ENCODE results near the gene DUXA. TPM values are rescaled to one million over a fixed set of nuclear protein-coding genes. Genes with fewer than 3 reads are reported as not detected.
"Not testable (repeated sequence)": the region's sequence is repeated elsewhere in the genome, so short reads cannot be mapped to it uniquely, and the experiment has no call there.

The DUXA gene
- total RNA-seq, 4 donors from 2014 or later: not detected

GRCh38 chr19:57135797-57136196 lies 31.5 kb downstream of the DUXA start:
- H3K27me3 ChIP-seq: no peaks in the 10 kb centered on the region
- no peak overlapping the region for H3K27ac ChIP-seq
- H3K9me3 ChIP-seq: no peaks in the 10 kb centered on the region
- ATAC-seq: no peak
- TF ChIP-seq POLR2A (IDR thresholded peaks at IDR 0.05): no peak
- H3K4me3 ChIP-seq: no peak overlapping the region
- in situ Hi-C loops (cut with MboI; ENCODE audit: low sequenced_read_pairs in 4 of 4): no loop called here
- no peaks in the 10 kb centered on the region for H3K36me3 ChIP-seq
- DNase-seq: no peak
- no peaks in the 10 kb centered on the region for H3K4me1 ChIP-seq
- intact Hi-C loops (cut with DNase I; ENCODE audit: low total_unique reads): no loop called here

- ATAC-seq; in situ Hi-C loops (cut with MboI; ENCODE audit: low sequenced_read_pairs in 4 of 4); H3K27ac ChIP-seq; H3K36me3 ChIP-seq; H3K27me3 ChIP-seq; H3K4me1 ChIP-seq; intact Hi-C loops (cut with DNase I; ENCODE audit: low total_unique reads); DNase-seq; H3K4me3 ChIP-seq; H3K9me3 ChIP-seq: not testable (repeated sequence)
Observed at GRCh38 chr19:57127403-57127802, 39.9 kb downstream of the DUXA start.

GRCh38 chr19:57123882-57124281 lies 43.4 kb downstream of the DUXA start:
- ATAC-seq (no peak), DNase-seq (no peak)
- intact Hi-C loops (cut with DNase I; ENCODE audit: low total_unique reads): no loop called here
- TF ChIP-seq CTCF (IDR thresholded peaks at IDR 0.05 in 4 of 5, conservative IDR thresholded peaks at IDR 0.05 in 1 of 5): no peak
- no peak for TF ChIP-seq POLR2A (IDR thresholded peaks at IDR 0.05)
- Histone ChIP-seq H3K9me3 (peaks cover 0 to under 1% (median 0%) of the 10 kb centered on the region in 3 donors), H3K27ac (no peak overlapping the region), H3K4me3 (no peak overlapping the region), H3K27me3 (no peaks in the 10 kb centered on the region), H3K4me1 (no peaks in the 10 kb centered on the region), H3K36me3 (no peaks in the 10 kb centered on the region)
- in situ Hi-C loops (cut with MboI; ENCODE audit: low sequenced_read_pairs in 4 of 4): no loop called here

GRCh38 chr19:57118848-57119247 lies 48.4 kb downstream of the DUXA start:
- no peak overlapping the region for H3K4me3 ChIP-seq

GRCh38 chr19:57113501-57113900 lies 53.8 kb downstream of the DUXA start:
- H3K36me3 ChIP-seq; in situ Hi-C loops (cut with MboI; ENCODE audit: low sequenced_read_pairs in 4 of 4); intact Hi-C loops (cut with DNase I; ENCODE audit: low total_unique reads); H3K27ac ChIP-seq; ATAC-seq; H3K4me1 ChIP-seq; H3K27me3 ChIP-seq; H3K4me3 ChIP-seq; DNase-seq: not testable (repeated sequence)
- H3K9me3 ChIP-seq: peaks cover 0 to 17% (median 0%) of the 10 kb centered on the region in 3 donors

More at GRCh38 chr19:57118848-57119247, 48.4 kb downstream of the DUXA start:
- DNase-seq (no peak), ATAC-seq (no peak)
- Histone ChIP-seq H3K27ac (no peak overlapping the region), H3K4me1 (no peaks in the 10 kb centered on the region), H3K27me3 (no peaks in the 10 kb centered on the region), H3K9me3 (peaks cover 0 to 4% (median 0%) of the 10 kb centered on the region in 3 donors), H3K36me3 (no peaks in the 10 kb centered on the region)
- intact Hi-C loops (cut with DNase I; ENCODE audit: low total_unique reads): no loop called here
- in situ Hi-C loops (cut with MboI; ENCODE audit: low sequenced_read_pairs in 4 of 4): no loop called here
- TF ChIP-seq CTCF (IDR thresholded peaks at IDR 0.05 in 4 of 5, conservative IDR thresholded peaks at IDR 0.05 in 1 of 5) (no peak), POLR2A (IDR thresholded peaks at IDR 0.05) (no peak)

GRCh38 chr19:57111329-57111644 lies 56.0 kb downstream of the DUXA start:
- Histone ChIP-seq H3K36me3 (no peaks in the 10 kb centered on the region), H3K4me1 (no peaks in the 10 kb centered on the region), H3K27ac (no peak overlapping the region), H3K4me3 (no peak overlapping the region), H3K9me3 (peaks cover 0 to 17% (median 0%) of the 10 kb centered on the region in 3 donors), H3K27me3 (peaks cover 0 to 13% (median 3%) of the 10 kb centered on the region in 3 donors)
- in situ Hi-C loops (cut with MboI; ENCODE audit: low sequenced_read_pairs in 4 of 4): no loop called here
- intact Hi-C loops (cut with DNase I; ENCODE audit: low total_unique reads): no loop called here
- no peak for ATAC-seq
- DNase-seq: no peak
- no peak for TF ChIP-seq CTCF (IDR thresholded peaks at IDR 0.05 in 4 of 5, conservative IDR thresholded peaks at IDR 0.05 in 1 of 5)
- no peak for TF ChIP-seq POLR2A (IDR thresholded peaks at IDR 0.05)

Measured in gastrocnemius medialis (tissue), 4 donors.